ENCODE results near the gene EXD3.
"Not testable (repeated sequence)": the region's sequence is repeated elsewhere in the genome, so short reads cannot be mapped to it uniquely, and the experiment has no call there.

The EXD3 gene

GRCh38 chr9:137270929-137271695 is 151.8 kb downstream of the EXD3 start:
- no peak for DNase-seq (ENCODE audit: low read depth)

DNA sequence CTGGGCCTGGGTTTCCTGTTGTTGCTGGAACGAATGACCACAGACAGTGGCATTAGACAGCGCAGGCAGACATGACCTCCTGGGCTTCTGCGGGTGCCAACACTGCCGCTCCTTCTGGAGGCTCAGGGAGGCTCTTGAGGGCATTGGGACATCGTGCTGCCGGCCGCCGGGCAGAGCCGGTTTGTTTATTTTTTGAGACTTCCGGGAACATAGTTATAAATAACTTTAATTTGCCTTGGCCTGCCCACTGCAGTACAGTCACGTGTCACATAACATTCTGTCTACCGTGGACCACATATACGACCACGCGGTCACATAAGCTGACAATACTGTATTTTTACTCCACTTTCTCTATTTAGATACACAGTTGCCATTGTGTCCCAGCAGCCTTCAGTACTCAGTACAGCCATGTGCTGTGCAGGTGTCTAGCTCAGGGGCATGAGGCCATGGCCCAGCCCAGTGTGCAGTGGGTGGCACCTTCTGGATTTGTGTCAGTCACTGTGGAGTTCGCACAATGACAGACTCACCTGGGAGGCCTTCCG is 153.7 kb downstream of the EXD3 start:
- no peak for DNase-seq (ENCODE audit: low read depth)

GRCh38 chr9:137268538-137269201 is 154.3 kb downstream of the EXD3 start:
- DNase-seq (ENCODE audit: low read depth) = no peak

DNA sequence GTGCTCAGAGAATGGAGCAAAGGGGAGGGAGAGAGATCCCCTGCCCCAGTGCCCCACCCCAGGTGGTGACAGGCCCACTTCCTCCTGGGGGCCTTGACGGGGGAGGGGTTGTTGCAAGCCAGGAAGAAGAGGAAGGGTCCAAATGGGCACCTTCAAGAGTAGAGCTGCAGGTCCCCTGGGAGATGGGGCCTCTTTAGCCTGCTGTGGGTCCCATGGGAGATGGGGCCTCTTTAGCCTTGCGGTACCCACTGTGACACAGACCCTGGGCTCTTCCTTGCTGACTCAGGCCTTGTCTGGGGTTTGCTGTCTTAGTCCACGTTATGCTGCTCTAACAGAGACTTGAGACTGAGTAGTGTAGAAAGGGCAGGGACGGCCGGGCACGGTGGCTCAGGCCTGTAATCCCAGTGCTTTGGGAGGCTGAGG is 155.0 kb downstream of the EXD3 start:
- no peak for DNase-seq (ENCODE audit: low read depth)

GRCh38 chr9:137266585-137267453 is 156.1 kb downstream of the EXD3 start:
- DNase-seq (ENCODE audit: low read depth) = no peak

DNA sequence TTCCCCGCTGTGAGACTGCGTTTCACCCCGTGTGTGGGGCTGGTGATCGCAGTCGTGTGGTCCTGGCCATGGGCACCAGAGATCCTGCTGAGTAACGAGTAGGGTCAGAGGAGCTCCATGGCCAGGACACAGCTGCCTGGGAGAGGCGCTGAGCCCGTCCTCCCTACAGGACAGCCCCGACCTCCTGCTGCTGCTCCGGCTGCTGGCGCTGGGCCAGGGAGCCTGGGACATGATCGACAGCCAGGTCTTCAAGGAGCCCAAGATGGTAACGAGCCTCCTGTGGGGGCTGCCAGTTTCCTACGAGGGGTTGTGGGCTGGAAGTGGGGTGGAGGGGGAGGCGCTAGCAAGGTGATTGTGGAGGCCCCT is 156.8 kb downstream of the EXD3 start:
- DNase-seq (ENCODE audit: low read depth) = no peak

DNA sequence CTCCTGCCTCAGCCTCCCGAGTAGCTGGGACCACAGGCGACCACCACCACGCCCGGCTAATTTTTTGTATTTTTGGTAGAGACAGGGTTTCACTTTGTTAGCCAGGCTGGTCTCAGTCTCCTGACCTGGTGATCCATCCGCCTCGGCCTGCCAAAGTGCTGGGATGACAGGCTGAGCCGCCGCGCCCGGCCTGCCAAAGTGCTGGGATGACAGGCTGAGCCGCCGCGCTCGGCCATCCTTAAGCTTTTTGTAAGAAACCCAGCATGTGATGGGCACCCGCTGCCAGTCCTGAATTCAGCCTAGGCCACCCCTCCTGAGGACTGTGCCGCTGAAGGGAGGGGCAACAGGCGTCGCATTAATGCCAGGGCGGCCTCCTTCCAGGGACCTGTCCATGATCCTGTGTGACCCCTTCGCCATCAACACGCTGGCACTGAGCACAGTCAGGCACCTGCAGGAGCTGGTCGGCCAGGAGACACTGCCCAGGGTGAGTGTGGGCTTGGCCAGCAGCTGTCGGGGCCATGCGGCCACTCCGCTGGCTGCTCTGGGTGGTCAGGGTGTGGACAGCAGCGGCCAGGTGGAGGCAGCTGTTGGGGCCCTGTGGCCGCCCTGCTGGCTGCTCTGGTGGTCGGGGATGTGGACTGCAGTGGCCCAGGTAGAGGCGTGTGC is 157.3 kb downstream of the EXD3 start:
- no peak for DNase-seq (ENCODE audit: low read depth)

DNA sequence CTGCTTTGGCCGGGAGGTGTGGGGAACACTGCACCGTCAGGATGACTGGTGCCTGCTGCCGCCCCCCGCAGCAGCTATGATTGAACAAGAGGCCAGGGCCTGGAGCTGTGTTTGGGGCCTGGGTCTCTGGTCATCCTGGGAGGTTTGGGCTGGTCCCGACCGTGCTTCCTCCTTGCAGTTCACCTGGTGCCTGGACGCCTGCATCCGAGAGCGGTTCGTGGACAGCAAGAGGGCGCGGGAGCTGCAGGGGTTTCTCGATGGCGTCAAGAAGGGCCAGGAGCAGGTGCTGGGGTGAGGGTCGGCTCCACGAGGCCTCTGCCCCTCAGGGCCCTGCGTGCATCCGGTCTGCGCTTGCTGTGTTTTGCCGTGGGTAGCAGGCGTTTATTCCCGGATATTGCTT is 158.9 kb downstream of the EXD3 start:
- no peak for DNase-seq (ENCODE audit: low read depth)

DNA sequence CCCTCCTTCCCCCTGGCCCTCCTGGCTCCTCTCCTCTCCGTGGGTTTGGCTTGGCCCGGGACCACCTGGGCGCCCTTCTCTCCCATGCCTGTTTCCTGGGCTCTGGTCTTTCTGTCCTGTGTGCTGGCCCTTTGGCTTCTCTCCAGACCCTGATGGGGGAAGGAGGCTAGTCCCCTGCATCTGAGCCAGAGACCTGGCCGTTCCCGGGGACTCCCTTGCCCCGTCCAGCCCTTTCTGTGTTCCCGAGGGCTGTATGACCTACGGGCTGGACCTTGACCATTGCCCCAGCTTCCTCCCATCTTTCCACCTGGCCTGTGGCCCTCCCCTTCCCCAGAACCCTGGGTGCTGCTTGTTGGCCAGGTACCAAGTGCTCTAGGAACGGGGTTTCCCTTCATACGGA is 159.5 kb downstream of the EXD3 start:
- DNase-seq (ENCODE audit: low read depth) = no peak

DNA sequence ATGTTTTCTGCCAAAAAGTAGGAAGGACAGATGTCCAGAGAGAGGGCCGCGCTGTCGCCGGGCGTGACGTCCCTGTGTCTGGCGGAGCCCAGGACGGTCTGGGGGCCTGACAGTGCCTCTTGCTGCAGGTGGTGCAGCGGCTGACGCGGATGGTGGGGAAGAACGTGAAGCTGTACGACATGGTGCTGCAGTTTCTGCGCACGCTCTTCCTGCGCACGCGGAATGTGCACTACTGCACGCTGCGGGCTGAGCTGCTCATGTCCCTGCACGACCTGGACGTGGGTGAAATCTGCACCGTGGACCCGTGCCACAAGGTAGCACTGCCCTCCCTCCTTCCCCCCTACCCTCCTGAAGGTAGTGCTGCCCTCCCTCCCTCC is 160.1 kb downstream of the EXD3 start:
- DNase-seq (ENCODE audit: low read depth) = no peak

DNA sequence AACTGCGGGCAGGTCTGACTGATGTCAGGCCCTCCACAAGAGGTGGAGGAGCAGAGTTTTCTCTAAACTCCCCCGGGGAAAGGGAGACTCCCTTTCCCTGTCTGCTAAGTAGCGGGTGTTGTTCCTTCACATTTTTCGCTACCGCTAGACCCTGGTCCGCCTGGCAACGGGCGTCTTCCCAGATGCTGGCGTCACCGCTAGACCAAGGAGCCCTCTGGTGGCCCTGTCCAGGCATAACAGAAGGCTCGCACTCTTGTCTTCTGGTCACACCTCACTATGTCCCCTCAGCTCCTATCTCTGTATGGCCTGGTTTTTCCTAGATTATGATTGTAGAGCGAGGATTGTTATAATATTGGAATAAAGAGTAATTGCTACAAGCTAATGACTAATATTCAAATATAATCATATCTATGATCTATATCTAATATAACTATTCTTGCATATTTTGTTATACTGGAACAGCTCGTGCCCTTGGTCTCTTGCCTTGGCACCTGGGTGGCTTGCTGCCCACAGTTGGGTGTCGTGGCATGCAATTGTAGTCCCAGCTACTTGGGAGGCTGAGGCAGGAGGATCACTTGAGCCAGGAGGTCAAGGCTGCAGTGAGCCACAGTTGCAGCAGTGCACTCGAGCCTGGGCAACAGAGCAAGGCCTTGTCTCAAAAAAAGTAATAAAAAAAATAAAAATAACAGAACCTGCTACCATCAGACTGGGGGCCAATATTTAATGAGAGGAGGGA is 160.6 kb downstream of the EXD3 start:
- not testable (repeated sequence) for DNase-seq (ENCODE audit: low read depth)

Data from activated T-cell treated with anti-CD3 and anti-CD28 coated beads for 24 hours (primary cell).